Skeletal muscle cell (primary cell): ENCODE results near the gene S100A9.

Experiments
- DNase-seq: peaks from one replicate; pipeline ENCODE4 v3.0.0-alpha.2; 2010; ENCODE audit warnings: low read depth
- H3K4me3 ChIP-seq: 2 replicates; pipeline ENCODE4 v1.5.1; 2011; ENCODE audit warnings: low read depth, mild to moderate bottlenecking, control low read depth, low read length, moderate library complexity

Gene S100A9

GRCh38 chr1:153358691-153358975 lies 979 bp downstream of the S100A9 start:
- no peak for DNase-seq
- H3K4me3 ChIP-seq: no peak overlapping the region

DNA sequence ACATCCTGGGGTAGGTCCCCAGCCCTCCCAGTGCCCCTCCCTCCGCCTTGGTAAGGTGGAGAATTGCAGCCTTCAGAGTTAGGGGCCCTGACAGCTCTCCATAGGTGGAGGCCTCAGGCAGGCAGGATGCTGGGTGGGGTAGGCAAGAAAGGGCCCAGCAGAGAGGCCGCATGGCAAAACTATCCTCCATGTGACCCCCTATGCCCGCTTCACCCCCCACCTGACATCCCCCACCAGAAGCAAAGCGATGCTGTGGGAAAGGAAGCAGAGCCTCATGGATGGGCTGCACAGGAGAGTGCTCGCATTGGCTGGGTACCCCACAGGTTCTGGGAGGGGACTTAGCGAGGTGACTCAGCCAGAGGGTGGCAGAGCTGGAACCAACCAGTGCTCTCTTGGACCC lies 1.6 kb downstream of the S100A9 start:
- DNase-seq: no peak
- no peak overlapping the region for H3K4me3 ChIP-seq

DNA sequence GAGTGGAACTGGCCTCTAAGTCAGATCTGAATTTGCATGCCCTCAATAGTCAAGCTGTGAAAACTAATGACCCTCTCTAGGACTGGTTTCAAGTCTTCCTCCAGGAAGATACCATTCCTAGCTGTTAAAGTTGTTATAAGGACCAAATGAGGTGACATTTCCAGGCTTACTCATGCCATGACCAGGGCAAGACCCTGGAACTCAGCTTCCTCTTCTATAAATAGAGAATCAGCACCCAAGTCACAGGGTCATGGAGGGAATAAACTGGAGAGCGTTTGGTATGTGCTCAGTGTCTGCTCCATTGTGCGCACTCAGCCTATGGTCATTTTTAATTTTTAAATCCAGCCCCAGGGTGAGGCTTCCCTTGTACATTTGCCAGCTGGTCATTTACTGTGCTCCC lies 2.5 kb downstream of the S100A9 start:
- DNase-seq: no peak

GRCh38 chr1:153360592-153361479 lies 3.2 kb downstream of the S100A9 start:
- H3K4me3 ChIP-seq: no peak overlapping the region
- DNase-seq: no peak

More for the DNA sequence above, 2.5 kb downstream of the S100A9 start:
- H3K4me3 ChIP-seq: no peak overlapping the region

GRCh38 chr1:153361480-153362109 lies 3.9 kb downstream of the S100A9 start:
- H3K4me3 ChIP-seq: no peak overlapping the region
- DNase-seq: no peak

GRCh38 chr1:153362187-153362775 lies 4.6 kb downstream of the S100A9 start:
- no peak for DNase-seq
- no peak overlapping the region for H3K4me3 ChIP-seq

- no peak for DNase-seq
- H3K4me3 ChIP-seq: no peak overlapping the region
Observed at GRCh38 chr1:153363641-153364040, 6.0 kb downstream of the S100A9 start.

DNA sequence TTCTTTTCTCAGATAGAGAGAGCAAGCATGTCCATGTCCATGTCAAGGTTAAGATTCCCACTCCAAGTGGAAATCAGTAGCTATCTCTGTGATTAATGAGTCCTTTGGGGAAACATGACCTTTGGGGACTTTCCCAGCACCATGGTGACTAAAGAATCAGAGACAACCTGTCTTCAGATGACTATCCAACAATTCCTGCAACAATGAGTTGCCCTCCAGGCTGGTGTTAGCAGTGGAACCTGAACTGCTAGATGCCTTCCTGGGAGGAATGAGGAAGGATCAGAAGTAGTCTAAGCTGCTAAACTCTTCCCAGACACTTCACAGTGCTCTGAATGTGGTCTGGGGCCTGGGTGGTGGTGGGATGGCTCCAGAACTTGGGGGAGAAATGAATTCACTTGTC lies 6.5 kb downstream of the S100A9 start:
- no peak overlapping the region for H3K4me3 ChIP-seq
- no peak for DNase-seq

DNA sequence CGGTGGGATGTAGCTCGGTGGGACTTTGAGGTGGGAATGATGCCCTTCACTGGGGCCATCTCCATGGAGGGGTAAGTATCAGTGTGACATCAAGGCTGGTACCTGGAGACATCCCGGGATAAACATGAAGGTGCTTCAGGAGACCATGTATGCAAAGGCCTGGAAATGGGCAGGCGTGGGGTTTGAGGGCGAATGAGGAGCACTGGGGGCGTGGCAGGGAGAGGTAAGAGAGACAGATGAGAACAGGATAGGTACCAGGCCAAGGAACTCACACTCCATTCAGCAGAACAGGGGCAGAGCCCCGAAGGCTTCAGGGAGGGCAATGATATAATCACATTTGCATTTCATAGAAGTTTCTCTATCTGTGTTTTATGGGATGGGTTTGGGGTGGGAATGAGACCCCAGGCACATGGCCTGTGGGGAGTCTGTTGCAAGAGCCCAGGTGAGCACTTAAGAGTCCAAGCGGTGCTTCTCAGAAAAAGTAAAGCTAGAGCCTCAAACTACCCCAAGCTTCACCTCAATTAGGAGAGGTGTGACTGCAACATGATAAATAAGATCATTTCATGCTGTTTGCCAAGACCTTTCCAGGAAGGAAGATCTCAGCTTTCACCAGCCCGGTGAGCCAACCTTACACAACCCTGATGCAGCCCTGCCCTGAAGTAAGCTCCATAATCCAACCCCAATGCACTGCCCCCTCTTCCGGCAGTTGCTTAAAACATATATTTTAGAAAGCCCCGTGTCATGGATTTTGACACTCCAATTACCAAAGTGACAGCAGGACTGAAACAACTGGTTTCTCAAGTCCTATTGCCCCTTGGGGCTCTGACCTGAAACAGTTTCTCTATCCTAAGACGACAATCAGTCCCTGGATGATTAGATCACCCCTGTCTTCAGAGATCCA lies 7.4 kb downstream of the S100A9 start:
- H3K4me3 ChIP-seq: no peak overlapping the region
- DNase-seq: no peak

DNA sequence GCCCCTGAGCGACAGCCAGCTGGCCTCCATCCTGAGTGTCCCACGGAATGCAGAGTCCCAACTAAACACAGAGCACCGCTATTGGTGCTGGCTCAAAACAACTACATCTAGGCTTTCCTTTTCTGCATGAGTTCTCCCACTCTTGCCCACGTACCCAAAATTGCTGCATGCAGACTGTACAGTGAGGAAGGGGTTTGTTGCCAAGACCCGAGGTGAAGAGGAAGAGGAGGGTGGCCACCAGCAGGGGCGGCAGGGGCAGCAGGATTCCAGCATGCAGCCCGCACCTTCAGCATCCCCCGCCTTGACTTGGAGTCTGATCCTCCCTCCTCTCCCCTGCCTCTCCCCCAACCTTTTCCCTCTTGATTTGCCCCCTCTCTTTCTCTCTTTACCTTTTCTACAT lies 8.0 kb downstream of the S100A9 start:
- no peak for DNase-seq
- H3K4me3 ChIP-seq: no peak overlapping the region

GRCh38 chr1:153366261-153366660 lies 8.6 kb downstream of the S100A9 start:
- no peak overlapping the region for H3K4me3 ChIP-seq
- no peak for DNase-seq

DNA sequence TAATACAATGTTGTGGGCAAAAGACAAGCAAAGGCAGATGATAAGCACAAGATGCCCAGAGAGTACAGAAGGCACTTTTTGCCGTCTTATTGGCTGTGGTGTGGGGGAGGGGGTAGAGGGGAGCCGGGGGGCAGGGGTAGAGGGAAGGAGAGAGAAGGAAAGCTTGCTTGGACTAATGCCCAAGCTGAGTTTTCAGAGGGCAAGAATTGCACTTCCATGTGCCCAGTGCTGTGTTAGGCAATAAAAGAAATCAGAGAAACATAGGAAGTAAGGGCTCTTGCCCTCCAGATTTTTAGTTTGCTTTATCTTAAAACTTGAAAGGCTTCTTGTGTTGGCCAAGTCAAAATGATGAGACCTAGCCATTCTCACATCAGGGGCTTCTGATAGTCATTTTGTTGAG lies 9.4 kb downstream of the S100A9 start:
- DNase-seq: no peak
- H3K4me3 ChIP-seq: no peak overlapping the region

DNA sequence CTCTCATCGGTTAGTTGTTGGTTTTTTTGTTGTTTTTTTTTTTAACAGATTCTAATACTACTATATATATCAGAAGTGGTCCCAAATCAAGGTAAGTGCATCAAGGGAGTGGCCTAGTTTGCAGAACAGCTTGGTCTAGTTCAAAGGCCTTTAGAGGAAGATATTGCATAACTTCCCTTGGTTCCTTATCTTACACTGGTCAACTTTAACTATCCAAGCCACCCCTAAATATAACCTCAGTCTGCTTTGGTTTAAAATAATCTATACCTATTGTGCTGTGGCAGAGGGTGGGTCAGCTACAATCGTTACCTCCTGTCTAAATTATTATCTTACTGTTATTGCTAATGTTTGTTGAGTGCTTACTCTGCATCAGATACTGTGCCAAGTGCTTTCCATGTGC lies 10.8 kb downstream of the S100A9 start:
- no peak for DNase-seq

DNA sequence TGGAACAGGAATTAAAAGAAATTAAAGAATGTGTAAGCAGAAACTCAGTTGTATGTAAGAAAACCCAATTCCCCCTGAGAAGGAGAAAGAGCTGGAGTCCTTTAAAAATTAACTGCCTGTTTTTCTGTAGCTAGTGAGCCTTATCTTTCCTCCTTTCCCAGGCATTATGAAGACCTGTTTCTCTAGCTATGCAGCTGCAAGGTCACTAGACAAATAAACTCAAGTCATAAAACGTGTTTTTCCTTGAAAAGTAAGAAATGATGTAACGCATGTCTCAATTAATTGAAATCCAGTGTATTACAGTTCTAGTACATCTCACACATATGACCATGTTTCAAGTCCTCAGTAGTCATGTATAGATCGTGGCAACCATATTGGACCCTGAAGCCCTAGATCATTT lies 12.5 kb downstream of the S100A9 start:
- DNase-seq: no peak
- H3K4me3 ChIP-seq: no peak overlapping the region

More for the DNA sequence above, 10.8 kb downstream of the S100A9 start:
- no peak overlapping the region for H3K4me3 ChIP-seq

DNA sequence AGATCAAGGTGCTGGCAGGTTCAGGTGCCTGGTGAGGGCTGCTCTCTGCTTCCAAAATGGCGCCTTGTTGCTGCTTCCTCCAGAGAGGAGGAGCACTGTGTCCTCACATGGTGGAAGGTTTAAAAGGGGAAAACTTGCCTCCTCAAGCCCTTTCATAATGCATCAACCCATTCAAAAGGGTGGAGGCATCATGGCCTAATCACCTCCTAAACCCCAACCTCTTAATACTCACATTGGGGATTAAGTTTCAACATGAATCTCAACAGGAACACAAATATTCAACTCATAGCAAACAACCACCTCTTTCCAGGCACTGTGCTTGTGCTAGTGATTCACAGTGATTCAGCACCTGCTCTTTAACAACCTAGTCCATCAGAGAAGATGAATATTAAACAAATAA lies 13.6 kb downstream of the S100A9 start:
- DNase-seq: no peak
- no peak overlapping the region for H3K4me3 ChIP-seq

GRCh38 chr1:153372571-153372970 lies 14.9 kb downstream of the S100A9 start:
- H3K4me3 ChIP-seq: no peak overlapping the region
- DNase-seq: no peak

GRCh38 chr1:153374071-153374470 lies 16.4 kb downstream of the S100A9 start:
- DNase-seq: no peak
- no peak overlapping the region for H3K4me3 ChIP-seq

DNA sequence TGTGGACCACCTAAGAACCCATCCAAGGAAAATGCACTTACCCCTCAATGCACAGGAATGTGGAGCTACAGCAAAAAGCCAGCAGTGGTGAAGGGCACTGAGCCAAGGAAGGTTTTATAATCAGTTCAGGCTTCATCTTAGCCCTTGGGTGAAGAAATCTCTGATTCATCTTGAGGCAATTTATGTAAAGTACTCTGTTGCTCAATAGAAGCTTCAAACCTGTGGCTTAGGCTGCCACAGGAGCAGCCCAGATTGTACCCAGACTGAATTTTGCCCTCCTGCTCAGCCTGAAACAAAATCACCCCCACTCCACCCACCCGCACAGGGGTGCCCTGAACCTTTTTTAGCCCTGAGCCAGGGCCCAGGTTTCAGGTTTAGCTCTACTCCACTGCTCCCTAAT lies 17.9 kb downstream of the S100A9 start, which contains the start of gene S100A12:
Gene S100A12 (minus strand): TSS at position 111 of the 400 bp plus-strand sequence. CDS start 1,029 bp downstream, outside the sequence.
- no peak within 1 kb of the TSS for H3K4me3 ChIP-seq
- DNase-seq: peak; percentile 55

- no peak for DNase-seq
- H3K4me3 ChIP-seq: no peak overlapping the region
Observed at GRCh38 chr1:153379591-153379990, 21.9 kb downstream of the S100A9 start.

GRCh38 chr1:153380711-153381110 lies 23.1 kb downstream of the S100A9 start:
- DNase-seq: no peak
- H3K4me3 ChIP-seq: no peak overlapping the region
